A549 (cell line): ENCODE measurements around the gene DOCK9. TPM values are rescaled to one million over a fixed set of nuclear protein-coding genes. Genes with fewer than 3 reads are reported as not detected.

Experiments
- ATAC-seq, 2 experiments: fragments of 200-7000 bp in 1 of 2; fragments of >200 bp in 1 of 2; cut with Nextera tagmentation in 1 of 2; cut with Tn5 transposase in 1 of 2; 3 replicates each; pipeline versions ENCODE4 v1.8.0 to v1.9.1; 2018 to 2020; ENCODE audit warnings: mild to moderate bottlenecking in 1 of 2, moderate library complexity in 1 of 2
- CTCF ChIA-PET: fragments of 300-600 bp; sonication (Branson Sonifier 250); formaldehyde crosslinking; extraction: SDS; loops from one replicate; lab custom pipeline; 2021; ENCODE audit warnings: antibody characterized with exemption, inconsistent platforms; lab: Yijun Ruan, JAX
- POLR2A ChIA-PET: fragments of 350-600 bp; formaldehyde crosslinking; extraction: SDS; loops from one replicate; lab custom pipeline; 2021; ENCODE audit warnings: antibody characterized with exemption, inconsistent platforms; lab: Yijun Ruan, JAX
- DNase-seq, 2 experiments: peaks; one replicate each; pipeline versions ENCODE4 v3.0.0 to v3.0.0-alpha.2; 2011 to 2016; ENCODE audit warnings: low read depth in 1 of 2, low spot score in 1 of 2
- FAIRE-seq: peaks from 2 replicates; lab custom pipeline; 2011; peaks lifted over from hg19 to GRCh38; lab: Jason Lieb, UNC
- H3K27ac ChIP-seq, 2 experiments: fragments of >200 bp; sonication (Bioruptor Twin); formaldehyde crosslinking; 3 replicates each; pipeline ENCODE4 v1.5.1; 2016 to 2017
- H3K4me1 ChIP-seq: fragments of >200 bp; sonication (Bioruptor Twin); formaldehyde crosslinking; 3 replicates; pipeline ENCODE4 v1.6.1; 2016
- H3K4me2 ChIP-seq: fragments of >200 bp; sonication (Bioruptor Twin); formaldehyde crosslinking; 3 replicates; pipeline ENCODE4 v1.6.1; 2016
- H3K4me3 ChIP-seq: fragments of >200 bp; sonication (Bioruptor Twin); formaldehyde crosslinking; 3 replicates; pipeline ENCODE4 v1.5.1; 2016
- H3K9me3 ChIP-seq: fragments of >200 bp; sonication (Bioruptor Twin); formaldehyde crosslinking; 3 replicates; pipeline ENCODE4 v1.6.1; 2016
- CBX8 ChIP-seq: fragments of 200-600 bp; sonication (generic); IDR thresholded peaks from 2 replicates; pipeline ENCODE4 v1.6.1; 2016
- CHD2 ChIP-seq: fragments of 150-350 bp; IDR thresholded peaks from 2 replicates; pipeline ENCODE4 v1.6.1; 2014; ENCODE audit warnings: low read length; ENCODE audit not compliant: partially characterized antibody
- CHD4 ChIP-seq: fragments of 200-600 bp; sonication (generic); IDR thresholded peaks from 2 replicates; pipeline ENCODE4 v1.6.1; 2016; ENCODE audit warnings: antibody characterized with exemption, mild to moderate bottlenecking, borderline replicate concordance
- EHMT2 ChIP-seq: fragments of 200-600 bp; sonication (generic); IDR thresholded peaks from 2 replicates; pipeline ENCODE4 v1.6.1; 2016; ENCODE audit warnings: antibody characterized with exemption, low read depth, mild to moderate bottlenecking, moderate library complexity
- EP300 ChIP-seq, 2 experiments: fragments of >200 bp; sonication (Bioruptor Twin); formaldehyde crosslinking; IDR thresholded peaks; 2 replicates in 1 of 2; 3 replicates in 1 of 2; pipeline ENCODE4 v1.6.1; 2016 to 2017
- FOSL2 ChIP-seq, 2 experiments: fragments of 450-650 bp in 1 of 2; fragments of >200 bp in 1 of 2; sonication (Bioruptor Twin) in 1 of 2; formaldehyde crosslinking; IDR thresholded peaks; 2 replicates each; pipeline versions ENCODE4 v1.5.0 to v1.6.1; 2016 to 2020; ENCODE audit warnings: mild to moderate bottlenecking in 1 of 2, moderate library complexity in 1 of 2
- HEYL ChIP-seq: fragments of 250-450 bp; sonication (Bioruptor Pico); IDR thresholded peaks from 2 replicates; pipeline ENCODE4 v1.8.0; 2021; ENCODE audit warnings: mild to moderate bottlenecking, moderate library complexity
- HOXB13 ChIP-seq: fragments of 250-450 bp; sonication (Bioruptor Pico); IDR thresholded peaks from 2 replicates; pipeline ENCODE4 v1.5.0; 2020; ENCODE audit warnings: low read depth, mild to moderate bottlenecking, moderate library complexity
- JUN ChIP-seq, 2 experiments: fragments of >200 bp; sonication (Bioruptor Twin); formaldehyde crosslinking; IDR thresholded peaks; 2 replicates in 1 of 2; 3 replicates in 1 of 2; pipeline ENCODE4 v1.6.1; 2016 to 2017
- KDM1A ChIP-seq: fragments of 200-600 bp; sonication (generic); IDR thresholded peaks from 2 replicates; pipeline ENCODE4 v1.6.1; 2016; ENCODE audit warnings: low read depth, mild to moderate bottlenecking
- MAZ ChIP-seq: fragments of 150-350 bp; IDR thresholded peaks from 2 replicates; pipeline ENCODE4 v1.6.1; 2014; ENCODE audit warnings: antibody characterized with exemption, low read depth, low read length, borderline replicate concordance
- NFE2L2 ChIP-seq: fragments of 150-350 bp; conservative IDR thresholded peaks from 2 replicates; pipeline ENCODE4 v1.6.1; 2014; ENCODE audit warnings: low read length
- NR3C1 ChIP-seq: fragments of >200 bp; sonication (Bioruptor Twin); formaldehyde crosslinking; IDR thresholded peaks from 3 replicates; pipeline ENCODE4 v1.6.1; 2017
- PHF8 ChIP-seq: fragments of 200-600 bp; sonication (generic); IDR thresholded peaks from 2 replicates; pipeline ENCODE4 v1.6.1; 2016; ENCODE audit warnings: low read depth, mild to moderate bottlenecking, antibody characterized with exemption, moderate library complexity, borderline replicate concordance
- RCOR1 ChIP-seq: fragments of 150-350 bp; IDR thresholded peaks from 2 replicates; pipeline ENCODE4 v1.6.1; 2014; ENCODE audit warnings: antibody characterized with exemption, low read length, low read depth
- ZFP36 ChIP-seq: fragments of 450-650 bp; IDR thresholded peaks from 2 replicates; pipeline ENCODE4 v1.6.1; 2014; ENCODE audit warnings: borderline replicate concordance; ENCODE audit not compliant: partially characterized antibody
- ZNF302 ChIP-seq: fragments of 250-450 bp; sonication (Bioruptor Pico); IDR thresholded peaks from 2 replicates; pipeline ENCODE4 v1.9.0; 2021; ENCODE audit warnings: inconsistent platforms, mild to moderate bottlenecking, moderate library complexity
- WGBS: methylation state at CpG from one replicate; pipeline ENCODE4 v1.1.6; 2017; ENCODE audit errors: missing lambda C conversion rate; 5-methylcytosine and 5-hydroxymethylcytosine counted together
- polyA plus RNA-seq, 4 experiments: library from polyadenylated mRNA; depleted of rRNA in 3 of 4; stranded (reverse); fragments of >200 nt; fragmentation: RNase III in 1 of 4; extraction: RNeasy Plus Mini Kit Qiagen cat#74134 plus additional on column Dnase treatment in 1 of 4; gene quantifications; 2 replicates in 3 of 4; 3 replicates in 1 of 4; pipeline ENCODE4 v1.2.3, GENCODE V29; 2011 to 2017
- TF ChIP-seq, protein P1 (sequence below): fragments of 250-450 bp; sonication (Bioruptor Pico); IDR thresholded peaks from 2 replicates; pipeline ENCODE4 v1.5.0; 2020; ENCODE audit warnings: low read depth, mild to moderate bottlenecking, moderate library complexity
- TF ChIP-seq, protein P2 (sequence below): IDR thresholded peaks from 2 replicates; pipeline ENCODE4 v1.6.1; 2012; ENCODE audit warnings: low read depth, borderline replicate concordance
- TF ChIP-seq, protein P3 (sequence below): IDR thresholded peaks from 2 replicates; pipeline ENCODE4 v1.6.1; 2012
- TF ChIP-seq, protein P4 (sequence below): fragments of 250-450 bp; sonication (Bioruptor Pico); IDR thresholded peaks from 2 replicates; pipeline ENCODE4 v1.5.0; 2021; ENCODE audit warnings: mild to moderate bottlenecking, moderate library complexity, borderline replicate concordance
- TF ChIP-seq, protein P5 (sequence below): fragments of 200-600 bp; sonication (generic); IDR thresholded peaks from 2 replicates; pipeline ENCODE4 v1.6.1; 2016; ENCODE audit warnings: antibody characterized with exemption, mild to moderate bottlenecking, moderate library complexity
- TF ChIP-seq, protein P6 (sequence below): fragments of >200 bp; sonication (Bioruptor Twin); formaldehyde crosslinking; IDR thresholded peaks from 3 replicates; pipeline ENCODE4 v1.5.1; 2016

The DOCK9 gene
- polyA plus RNA-seq, 2 of the 4 experiments (the other 2 are of a cell fraction): 34.0 to 43.9 TPM

DNA sequence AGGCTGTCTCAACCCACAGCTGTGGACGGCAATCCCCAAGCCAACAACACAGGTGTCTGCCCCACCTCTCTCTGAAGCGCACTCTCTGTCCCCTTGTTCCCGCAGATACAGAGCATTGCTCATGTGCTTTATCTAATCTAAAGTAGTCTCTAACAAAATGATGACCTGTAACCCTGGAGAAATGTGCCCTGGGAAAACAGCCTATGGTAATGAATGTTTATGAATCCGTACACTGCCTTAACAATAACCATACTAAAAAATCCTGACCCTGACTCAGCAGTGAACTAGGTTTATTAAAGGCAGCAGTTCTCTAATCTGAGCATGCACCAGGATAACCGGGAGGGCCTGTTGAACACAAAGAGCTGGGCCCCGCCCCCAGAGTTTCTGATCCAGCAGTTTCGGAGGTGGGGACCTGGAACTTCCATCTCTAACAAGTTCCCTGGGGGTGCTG is 174.7 kb downstream of the DOCK9 start (continued):
- TF ChIP-seq, protein P1, sequence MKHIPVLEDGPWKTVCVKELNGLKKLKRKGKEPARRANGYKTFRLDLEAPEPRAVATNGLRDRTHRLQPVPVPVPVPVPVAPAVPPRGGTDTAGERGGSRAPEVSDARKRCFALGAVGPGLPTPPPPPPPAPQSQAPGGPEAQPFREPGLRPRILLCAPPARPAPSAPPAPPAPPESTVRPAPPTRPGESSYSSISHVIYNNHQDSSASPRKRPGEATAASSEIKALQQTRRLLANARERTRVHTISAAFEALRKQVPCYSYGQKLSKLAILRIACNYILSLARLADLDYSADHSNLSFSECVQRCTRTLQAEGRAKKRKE (CRISPR knock-in tag): no peak
- no peak for TF ChIP-seq PHF8
- TF ChIP-seq, protein P2, sequence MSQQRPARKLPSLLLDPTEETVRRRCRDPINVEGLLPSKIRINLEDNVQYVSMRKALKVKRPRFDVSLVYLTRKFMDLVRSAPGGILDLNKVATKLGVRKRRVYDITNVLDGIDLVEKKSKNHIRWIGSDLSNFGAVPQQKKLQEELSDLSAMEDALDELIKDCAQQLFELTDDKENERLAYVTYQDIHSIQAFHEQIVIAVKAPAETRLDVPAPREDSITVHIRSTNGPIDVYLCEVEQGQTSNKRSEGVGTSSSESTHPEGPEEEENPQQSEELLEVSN: no peak
- TF ChIP-seq, all 56 proteins: peak for 0

DNA sequence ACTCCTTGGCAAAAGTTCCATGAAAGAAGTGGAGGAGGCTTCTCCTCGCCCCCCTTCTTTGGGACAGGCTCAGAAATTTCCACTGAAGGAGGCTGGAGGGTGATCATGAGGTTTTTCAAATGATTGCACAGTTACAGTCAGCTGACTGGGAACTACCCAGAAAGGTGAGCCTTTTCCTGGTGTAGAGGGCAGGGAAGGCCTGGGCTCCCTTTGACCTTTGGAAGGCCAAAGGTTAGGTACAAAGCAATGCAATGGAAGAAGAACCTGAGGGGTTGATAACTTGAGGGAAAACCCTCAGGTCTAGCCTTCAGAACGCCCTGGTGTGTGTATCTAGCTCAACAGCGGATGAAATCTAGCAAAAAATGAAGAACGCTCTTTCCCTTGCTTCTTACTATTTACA is 175.3 kb downstream of the DOCK9 start:
- FAIRE-seq: no peak
- DNase-seq: no peak
- no peak for ATAC-seq
- WGBS: 93% methylated on average over 4 of the region's 4 CpGs
- POLR2A ChIA-PET: no interaction called here
- CTCF ChIA-PET: no interaction called here
- Histone ChIP-seq H3K9me3 (no peaks in the 10 kb centered on the region), H3K4me1 (no peaks in the 10 kb centered on the region), H3K27ac (no peak overlapping the region), H3K4me2 (no peak overlapping the region), H3K4me3 (no peak overlapping the region)
- no peak for TF ChIP-seq PHF8
- no peak for TF ChIP-seq FOSL2 (IDR thresholded peaks at IDR 0.05)
- TF ChIP-seq FOSL2 (CRISPR knock-in tag; IDR thresholded peaks at IDR 0.05): no peak
- TF ChIP-seq HEYL (CRISPR knock-in tag): no peak
- TF ChIP-seq CHD4: no peak
- no peak for TF ChIP-seq KDM1A
- no peak for TF ChIP-seq NR3C1
- no peak for TF ChIP-seq ZFP36
- no peak for TF ChIP-seq HOXB13 (CRISPR knock-in tag)
- TF ChIP-seq, protein P3, sequence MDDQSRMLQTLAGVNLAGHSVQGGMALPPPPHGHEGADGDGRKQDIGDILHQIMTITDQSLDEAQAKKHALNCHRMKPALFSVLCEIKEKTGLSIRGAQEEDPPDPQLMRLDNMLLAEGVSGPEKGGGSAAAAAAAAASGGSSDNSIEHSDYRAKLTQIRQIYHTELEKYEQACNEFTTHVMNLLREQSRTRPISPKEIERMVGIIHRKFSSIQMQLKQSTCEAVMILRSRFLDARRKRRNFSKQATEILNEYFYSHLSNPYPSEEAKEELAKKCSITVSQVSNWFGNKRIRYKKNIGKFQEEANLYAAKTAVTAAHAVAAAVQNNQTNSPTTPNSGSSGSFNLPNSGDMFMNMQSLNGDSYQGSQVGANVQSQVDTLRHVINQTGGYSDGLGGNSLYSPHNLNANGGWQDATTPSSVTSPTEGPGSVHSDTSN: no peak
- no peak for TF ChIP-seq CBX8
- no peak for TF ChIP-seq RCOR1
- TF ChIP-seq EHMT2: no peak
- no peak for TF ChIP-seq ZNF302 (CRISPR knock-in tag)
- no peak for TF ChIP-seq JUN (IDR thresholded peaks at IDR 0.05)
- TF ChIP-seq, protein P4, sequence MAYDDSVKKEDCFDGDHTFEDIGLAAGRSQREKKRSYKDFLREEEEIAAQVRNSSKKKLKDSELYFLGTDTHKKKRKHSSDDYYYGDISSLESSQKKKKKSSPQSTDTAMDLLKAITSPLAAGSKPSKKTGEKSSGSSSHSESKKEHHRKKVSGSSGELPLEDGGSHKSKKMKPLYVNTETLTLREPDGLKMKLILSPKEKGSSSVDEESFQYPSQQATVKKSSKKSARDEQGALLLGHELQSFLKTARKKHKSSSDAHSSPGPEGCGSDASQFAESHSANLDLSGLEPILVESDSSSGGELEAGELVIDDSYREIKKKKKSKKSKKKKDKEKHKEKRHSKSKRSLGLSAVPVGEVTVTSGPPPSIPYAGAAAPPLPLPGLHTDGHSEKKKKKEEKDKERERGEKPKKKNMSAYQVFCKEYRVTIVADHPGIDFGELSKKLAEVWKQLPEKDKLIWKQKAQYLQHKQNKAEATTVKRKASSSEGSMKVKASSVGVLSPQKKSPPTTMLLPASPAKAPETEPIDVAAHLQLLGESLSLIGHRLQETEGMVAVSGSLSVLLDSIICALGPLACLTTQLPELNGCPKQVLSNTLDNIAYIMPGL: no peak
- TF ChIP-seq CHD2: no peak
- TF ChIP-seq, all 56 proteins: peak for 0

DNA sequence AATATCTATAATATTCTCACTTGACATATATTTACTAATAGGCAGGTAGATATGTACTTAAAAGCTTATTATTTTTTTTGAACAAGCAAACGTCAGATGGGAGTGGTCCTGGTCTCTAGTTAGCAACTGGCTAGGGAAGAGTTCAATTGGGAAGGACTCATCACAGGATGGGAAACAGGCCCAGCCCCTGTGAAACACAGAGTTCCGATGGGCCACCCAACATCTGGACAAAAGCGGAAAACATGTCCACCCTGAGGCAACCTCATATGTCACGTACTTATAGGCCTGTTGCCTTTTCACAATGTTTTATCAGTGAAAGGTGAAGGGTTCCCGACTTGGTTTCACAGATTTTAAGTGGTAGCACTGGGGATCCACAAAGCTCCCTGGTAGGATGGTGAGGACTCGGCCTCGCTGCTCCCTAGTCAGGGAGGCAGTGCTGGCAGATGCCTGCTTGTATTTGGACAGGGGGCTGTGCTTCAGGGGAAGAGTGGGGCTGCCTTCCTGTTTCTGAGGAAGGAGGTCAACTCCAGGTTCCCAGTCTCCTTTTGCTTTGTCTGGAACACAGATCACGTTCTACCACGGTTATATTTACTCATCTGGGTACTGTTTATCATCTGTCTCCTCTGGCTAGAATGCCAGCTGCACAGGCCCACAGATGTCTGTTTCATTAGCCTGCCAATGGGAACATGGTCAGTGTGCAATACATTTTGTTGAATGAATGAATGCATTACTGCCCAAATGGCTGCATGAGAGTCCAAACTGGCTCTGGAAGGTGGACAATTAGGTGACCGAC is 176.0 kb downstream of the DOCK9 start:
- Histone ChIP-seq H3K4me3 (no peak overlapping the region), H3K27ac (no peak overlapping the region), H3K4me1 (no peaks in the 10 kb centered on the region), H3K4me2 (no peak overlapping the region), H3K9me3 (no peaks in the 10 kb centered on the region)
- no peak for ATAC-seq
- 87% methylated on average over 10 of the region's 10 CpGs for WGBS
- POLR2A ChIA-PET: no interaction called here
- CTCF ChIA-PET: interaction anchor here (1.3 kb wide), 1 partner anchor 41 kb away, joined by 5 read pairs; no protein-coding TSS in a partner anchor
- FAIRE-seq: no peak
- DNase-seq: no peak
- TF ChIP-seq, protein P5, sequence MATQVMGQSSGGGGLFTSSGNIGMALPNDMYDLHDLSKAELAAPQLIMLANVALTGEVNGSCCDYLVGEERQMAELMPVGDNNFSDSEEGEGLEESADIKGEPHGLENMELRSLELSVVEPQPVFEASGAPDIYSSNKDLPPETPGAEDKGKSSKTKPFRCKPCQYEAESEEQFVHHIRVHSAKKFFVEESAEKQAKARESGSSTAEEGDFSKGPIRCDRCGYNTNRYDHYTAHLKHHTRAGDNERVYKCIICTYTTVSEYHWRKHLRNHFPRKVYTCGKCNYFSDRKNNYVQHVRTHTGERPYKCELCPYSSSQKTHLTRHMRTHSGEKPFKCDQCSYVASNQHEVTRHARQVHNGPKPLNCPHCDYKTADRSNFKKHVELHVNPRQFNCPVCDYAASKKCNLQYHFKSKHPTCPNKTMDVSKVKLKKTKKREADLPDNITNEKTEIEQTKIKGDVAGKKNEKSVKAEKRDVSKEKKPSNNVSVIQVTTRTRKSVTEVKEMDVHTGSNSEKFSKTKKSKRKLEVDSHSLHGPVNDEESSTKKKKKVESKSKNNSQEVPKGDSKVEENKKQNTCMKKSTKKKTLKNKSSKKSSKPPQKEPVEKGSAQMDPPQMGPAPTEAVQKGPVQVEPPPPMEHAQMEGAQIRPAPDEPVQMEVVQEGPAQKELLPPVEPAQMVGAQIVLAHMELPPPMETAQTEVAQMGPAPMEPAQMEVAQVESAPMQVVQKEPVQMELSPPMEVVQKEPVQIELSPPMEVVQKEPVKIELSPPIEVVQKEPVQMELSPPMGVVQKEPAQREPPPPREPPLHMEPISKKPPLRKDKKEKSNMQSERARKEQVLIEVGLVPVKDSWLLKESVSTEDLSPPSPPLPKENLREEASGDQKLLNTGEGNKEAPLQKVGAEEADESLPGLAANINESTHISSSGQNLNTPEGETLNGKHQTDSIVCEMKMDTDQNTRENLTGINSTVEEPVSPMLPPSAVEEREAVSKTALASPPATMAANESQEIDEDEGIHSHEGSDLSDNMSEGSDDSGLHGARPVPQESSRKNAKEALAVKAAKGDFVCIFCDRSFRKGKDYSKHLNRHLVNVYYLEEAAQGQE: no peak
- TF ChIP-seq MAZ (no peak), NFE2L2 (no peak), CHD4 (no peak), EP300 (IDR thresholded peaks at IDR 0.05) (no peak)
- TF ChIP-seq, protein P6, sequence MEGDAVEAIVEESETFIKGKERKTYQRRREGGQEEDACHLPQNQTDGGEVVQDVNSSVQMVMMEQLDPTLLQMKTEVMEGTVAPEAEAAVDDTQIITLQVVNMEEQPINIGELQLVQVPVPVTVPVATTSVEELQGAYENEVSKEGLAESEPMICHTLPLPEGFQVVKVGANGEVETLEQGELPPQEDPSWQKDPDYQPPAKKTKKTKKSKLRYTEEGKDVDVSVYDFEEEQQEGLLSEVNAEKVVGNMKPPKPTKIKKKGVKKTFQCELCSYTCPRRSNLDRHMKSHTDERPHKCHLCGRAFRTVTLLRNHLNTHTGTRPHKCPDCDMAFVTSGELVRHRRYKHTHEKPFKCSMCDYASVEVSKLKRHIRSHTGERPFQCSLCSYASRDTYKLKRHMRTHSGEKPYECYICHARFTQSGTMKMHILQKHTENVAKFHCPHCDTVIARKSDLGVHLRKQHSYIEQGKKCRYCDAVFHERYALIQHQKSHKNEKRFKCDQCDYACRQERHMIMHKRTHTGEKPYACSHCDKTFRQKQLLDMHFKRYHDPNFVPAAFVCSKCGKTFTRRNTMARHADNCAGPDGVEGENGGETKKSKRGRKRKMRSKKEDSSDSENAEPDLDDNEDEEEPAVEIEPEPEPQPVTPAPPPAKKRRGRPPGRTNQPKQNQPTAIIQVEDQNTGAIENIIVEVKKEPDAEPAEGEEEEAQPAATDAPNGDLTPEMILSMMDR: no peak
- TF ChIP-seq, protein P2: no peak
